GM12878 (cell line): Measurements from ENCODE around the gene FXN. TPM values are rescaled to one million over a fixed set of nuclear protein-coding genes. Genes with fewer than 3 reads are reported as not detected.

Source experiments
- ATAC-seq: fragments of 200-7000 bp; cut with Tn5 transposase; 3 replicates; pipeline ENCODE4 v1.9.1; 2020; ENCODE audit warnings: mild to moderate bottlenecking, moderate library complexity
- BruUV-seq: library from RNA; stranded (reverse); fragments of 400-500 nt; replicated peaks from 2 replicates; lab custom pipeline; 2021; lab: Mats Ljungman, UMichigan
- CTCF ChIA-PET: fragments of 300-600 bp; sonication (Branson Sonifier 250); formaldehyde crosslinking; extraction: SDS; loops from one replicate; lab custom pipeline; 2021; ENCODE audit warnings: inconsistent platforms; lab: Yijun Ruan, JAX
- POLR2A ChIA-PET: fragments of 350-600 bp; formaldehyde crosslinking; extraction: SDS; loops from one replicate; lab custom pipeline; 2021; ENCODE audit warnings: inconsistent platforms; lab: Charles Lee
- RAD21 ChIA-PET: fragments of 300-600 bp; sonication (Branson Sonifier 250); formaldehyde crosslinking; loops from one replicate; lab custom pipeline; 2023; ENCODE audit warnings: antibody characterized with exemption; ENCODE audit not compliant: unreplicated experiment; lab: Charles Lee
- SMC1A ChIA-PET: fragments of 300-600 bp; sonication (Branson Sonifier 250); formaldehyde crosslinking; loops from one replicate; lab custom pipeline; 2023; ENCODE audit not compliant: unreplicated experiment, uncharacterized antibody; lab: Charles Lee
- DNase-seq: peaks from one replicate; pipeline ENCODE4 v3.0.0-alpha.2; 2011; ENCODE audit warnings: low read depth, low spot score
- FAIRE-seq: peaks from 3 replicates; lab custom pipeline; 2011; peaks lifted over from hg19 to GRCh38; lab: Jason Lieb, UNC
- H2AFZ ChIP-seq: 2 replicates; pipeline ENCODE4 v1.6.0; 2011; ENCODE audit warnings: low read depth, low read length, control low read depth; ENCODE audit not compliant: control insufficient read depth
- H3K27ac ChIP-seq: 2 replicates; pipeline ENCODE4 v1.5.1; 2011; ENCODE audit warnings: control low read depth; ENCODE audit not compliant: control insufficient read depth, insufficient read depth
- H3K27me3 ChIP-seq, 2 experiments: replicated peaks in 1 of 2; 2 replicates each; pipeline versions ENCODE4 v1.6.0 to v1.6.1; 2011; ENCODE audit warnings: low read length in 1 of 2; ENCODE audit not compliant: control insufficient read depth in 2 of 2, insufficient read depth in 2 of 2
- H3K36me3 ChIP-seq, 2 experiments: 2 replicates each; pipeline ENCODE4 v1.5.1; 2011; ENCODE audit warnings: low read length in 1 of 2; ENCODE audit not compliant: control insufficient read depth in 2 of 2, insufficient read depth in 2 of 2
- H3K4me1 ChIP-seq: 2 replicates; pipeline ENCODE4 v1.6.1; 2011; ENCODE audit warnings: mild to moderate bottlenecking, low read length, moderate library complexity, mixed read lengths; ENCODE audit not compliant: control insufficient read depth, insufficient read depth
- H3K4me2 ChIP-seq: 2 replicates; pipeline ENCODE4 v1.6.0; 2011; ENCODE audit warnings: control low read depth; ENCODE audit not compliant: control insufficient read depth, insufficient read depth
- H3K4me3 ChIP-seq: fragments of 200-600 bp; sonication (generic); 2 replicates; pipeline ENCODE4 v1.5.1; 2016
- H3K79me2 ChIP-seq: 2 replicates; pipeline ENCODE4 v1.6.0; 2011; ENCODE audit warnings: low read length; ENCODE audit not compliant: control insufficient read depth, insufficient read depth
- H3K9ac ChIP-seq: 2 replicates; pipeline ENCODE4 v1.8.0; 2011; ENCODE audit warnings: low read length, control low read depth, mixed read lengths; ENCODE audit not compliant: control insufficient read depth, insufficient read depth
- H3K9me3 ChIP-seq: replicated peaks from 3 replicates; pipeline ENCODE4 v1.5.1; 2011; ENCODE audit warnings: mild to moderate bottlenecking, low read length; ENCODE audit not compliant: control insufficient read depth, insufficient read depth
- H4K20me1 ChIP-seq: 2 replicates; pipeline ENCODE4 v1.6.0; 2011; ENCODE audit not compliant: control insufficient read depth, insufficient read depth
- MAX ChIP-seq: IDR thresholded peaks from 2 replicates; pipeline ENCODE4 v1.6.1; 2012; ENCODE audit warnings: low read depth, low read length, improper control_type of control experiment
- RBBP5 ChIP-seq: fragments of 200-600 bp; sonication (generic); conservative IDR thresholded peaks from 2 replicates; pipeline ENCODE4 v1.6.1; 2016
- YBX1 ChIP-seq: fragments of 450-650 bp; IDR thresholded peaks from 2 replicates; pipeline ENCODE4 v1.6.1; 2016; ENCODE audit warnings: antibody characterized with exemption
- WGBS: methylation state at CpG from one replicate; pipeline ENCODE4 v1.1.6; 2016; ENCODE audit warnings: low lambda C conversion rate; ENCODE audit not compliant: insufficient replicate concordance, insufficient coverage; ENCODE audit errors: missing lambda C conversion rate; 5-methylcytosine and 5-hydroxymethylcytosine counted together
- in situ Hi-C: fragments of 300-500 bp; cut with MboI; formaldehyde crosslinking; loops from 9 replicates; pipeline ENCODE4 v1.14.3; 2018; ENCODE audit warnings: mixed read lengths
- intact Hi-C: fragments of 100-400 bp; cut with micrococcal nuclease; formaldehyde crosslinking; loops from one replicate; pipeline ENCODE4 v1.14.2; 2022; ENCODE audit not compliant: unreplicated experiment
- polyA plus RNA-seq, 11 experiments: library from polyadenylated mRNA; depleted of rRNA in 4 of 11; unstranded in 6 of 11; stranded (reverse) in 5 of 11; fragments of >200 nt; fragmentation: Nextera tagmentation in 4 of 11; fragmentation: Illumina TruSeq in 1 of 11; extraction: Ambion mirVana in 4 of 11; extraction: Trizol in 1 of 11; gene quantifications; 1 replicate in 1 of 11; 2 replicates in 10 of 11; pipeline versions ENCODE4 v1.2.1 to v1.2.3, GENCODE V29; 2011 to 2016; ENCODE audit warnings: inconsistent platforms in 2 of 11, missing spikeins in 2 of 11, low read depth in 1 of 11
- total RNA-seq, 4 experiments: library from RNA; depleted of rRNA in 3 of 4; stranded (reverse); fragments of >200 nt in 3 of 4; fragmentation: Illumina TruSeq in 1 of 4; extraction: Trizol in 1 of 4; gene quantifications; 2 replicates each; pipeline versions ENCODE4 v1.2.1 to v1.2.3, GENCODE V29; 2013 to 2021
- TF ChIP-seq, protein P1 (sequence below): fragments of 450-650 bp; IDR thresholded peaks from 2 replicates; pipeline ENCODE4 v1.6.1; 2017; ENCODE audit warnings: mild to moderate bottlenecking, moderate library complexity

Gene FXN
- total and polyA plus RNA-seq, 10 of the 15 experiments (the other 5 are each of a cell fraction or from before 2014, with no cell fraction given), result 7.3 to 78.0 (median 23.2) TPM

DNA sequence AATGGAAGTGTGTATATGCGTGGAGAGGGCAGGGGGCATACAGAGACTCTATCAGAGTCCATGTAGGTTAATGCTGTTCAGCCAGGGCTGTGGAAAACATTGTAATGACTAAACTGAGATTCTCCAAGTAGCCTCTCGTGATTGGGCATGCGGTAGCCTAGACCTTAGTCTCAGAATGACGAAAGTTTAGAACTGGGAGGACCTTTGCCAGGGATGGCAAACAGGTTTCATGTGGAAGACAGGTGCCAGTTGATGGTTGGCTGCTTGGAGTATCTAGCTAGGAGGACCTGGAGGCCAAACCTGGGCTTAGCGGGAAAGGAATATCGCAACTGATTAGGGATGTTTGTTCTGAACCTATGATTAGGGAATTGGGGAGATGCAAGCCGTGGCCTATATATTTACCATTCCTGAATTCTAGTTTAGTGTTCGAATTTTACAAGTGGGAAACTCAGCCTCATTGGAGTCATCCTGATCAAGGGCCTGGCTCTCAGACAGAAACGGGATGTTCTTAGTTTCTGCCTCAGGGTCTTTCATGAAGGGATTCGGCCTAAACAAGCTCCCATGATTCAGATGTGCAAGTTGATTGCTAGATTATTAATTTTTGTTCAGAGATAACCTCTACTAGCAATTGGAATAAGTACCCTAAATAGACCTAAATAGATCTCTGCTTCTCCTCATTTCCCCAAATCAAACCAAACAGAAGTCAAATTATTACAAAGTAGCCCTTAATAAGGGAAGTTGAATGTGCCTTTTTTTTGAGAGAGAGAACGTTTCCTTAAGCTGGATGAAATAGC is 111.7 kb downstream of the FXN start:
- intact Hi-C loops (no loop called here), in situ Hi-C loops (no loop called here)
- no peaks in the 10 kb centered on the region for H3K36me3 ChIP-seq
- no peak overlapping the region for H3K4me2 ChIP-seq
- H2AFZ ChIP-seq, result no peak overlapping the region
- no peak for FAIRE-seq
- BruUV-seq, result no TSS peak
- no peaks in the 10 kb centered on the region for H3K9me3 ChIP-seq
- no peak overlapping the region for H3K27ac ChIP-seq
- H3K27me3 ChIP-seq, result no peaks in the 10 kb centered on the region
- no peak overlapping the region for H3K9ac ChIP-seq
- DNase-seq, result no peak
- no peaks in the 10 kb centered on the region for H4K20me1 ChIP-seq
- H3K79me2 ChIP-seq, result no peaks in the 10 kb centered on the region
- H3K4me1 ChIP-seq, result no peaks in the 10 kb centered on the region
- TF ChIP-seq MAX (no peak), RBBP5 (no peak), YBX1 (no peak)
- TF ChIP-seq, protein P1, sequence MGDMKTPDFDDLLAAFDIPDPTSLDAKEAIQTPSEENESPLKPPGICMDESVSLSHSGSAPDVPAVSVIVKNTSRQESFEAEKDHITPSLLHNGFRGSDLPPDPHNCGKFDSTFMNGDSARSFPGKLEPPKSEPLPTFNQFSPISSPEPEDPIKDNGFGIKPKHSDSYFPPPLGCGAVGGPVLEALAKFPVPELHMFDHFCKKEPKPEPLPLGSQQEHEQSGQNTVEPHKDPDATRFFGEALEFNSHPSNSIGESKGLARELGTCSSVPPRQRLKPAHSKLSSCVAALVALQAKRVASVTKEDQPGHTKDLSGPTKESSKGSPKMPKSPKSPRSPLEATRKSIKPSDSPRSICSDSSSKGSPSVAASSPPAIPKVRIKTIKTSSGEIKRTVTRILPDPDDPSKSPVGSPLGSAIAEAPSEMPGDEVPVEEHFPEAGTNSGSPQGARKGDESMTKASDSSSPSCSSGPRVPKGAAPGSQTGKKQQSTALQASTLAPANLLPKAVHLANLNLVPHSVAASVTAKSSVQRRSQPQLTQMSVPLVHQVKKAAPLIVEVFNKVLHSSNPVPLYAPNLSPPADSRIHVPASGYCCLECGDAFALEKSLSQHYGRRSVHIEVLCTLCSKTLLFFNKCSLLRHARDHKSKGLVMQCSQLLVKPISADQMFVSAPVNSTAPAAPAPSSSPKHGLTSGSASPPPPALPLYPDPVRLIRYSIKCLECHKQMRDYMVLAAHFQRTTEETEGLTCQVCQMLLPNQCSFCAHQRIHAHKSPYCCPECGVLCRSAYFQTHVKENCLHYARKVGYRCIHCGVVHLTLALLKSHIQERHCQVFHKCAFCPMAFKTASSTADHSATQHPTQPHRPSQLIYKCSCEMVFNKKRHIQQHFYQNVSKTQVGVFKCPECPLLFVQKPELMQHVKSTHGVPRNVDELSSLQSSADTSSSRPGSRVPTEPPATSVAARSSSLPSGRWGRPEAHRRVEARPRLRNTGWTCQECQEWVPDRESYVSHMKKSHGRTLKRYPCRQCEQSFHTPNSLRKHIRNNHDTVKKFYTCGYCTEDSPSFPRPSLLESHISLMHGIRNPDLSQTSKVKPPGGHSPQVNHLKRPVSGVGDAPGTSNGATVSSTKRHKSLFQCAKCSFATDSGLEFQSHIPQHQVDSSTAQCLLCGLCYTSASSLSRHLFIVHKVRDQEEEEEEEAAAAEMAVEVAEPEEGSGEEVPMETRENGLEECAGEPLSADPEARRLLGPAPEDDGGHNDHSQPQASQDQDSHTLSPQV, result no peak
- TF ChIP-seq, all 136 proteins: peak for 0
- WGBS, result 57% methylated on average over 11 of the region's 11 CpGs
- RAD21 ChIA-PET, result interaction anchor here (0.7 kb wide), 1 partner anchor 41 kb away, joined by 3 read pairs; no protein-coding TSS in a partner anchor
- no peak for ATAC-seq
- POLR2A ChIA-PET, result no interaction called here
- H3K4me3 ChIP-seq, result no peak overlapping the region
- SMC1A ChIA-PET, result no interaction called here
- CTCF ChIA-PET, result interaction anchor here (0.6 to 0.7 kb wide), 2 partner anchors 11 to 51 kb away, joined by 3 to 4 read pairs; no protein-coding TSS in a partner anchor
